Brain microvascular endothelial cell (primary cell): ENCODE results near the gene B3GAT3.
A peak's percentile ranks its signal among the peaks of the same experiment; 100 is the strongest.
"Not testable (repeated sequence)": the region's sequence is repeated elsewhere in the genome, so short reads cannot be mapped to it uniquely, and the experiment has no call there.

Experiments used
- DNase-seq: peaks from one replicate; pipeline ENCODE4 v3.0.0-alpha.2; 2020
- H3K27ac ChIP-seq: fragments of 250-450 bp; sonication (Bioruptor Pico); 2 replicates; pipeline ENCODE4 v1.5.1; 2020; ENCODE audit warnings: mild to moderate bottlenecking, moderate library complexity
- H3K27me3 ChIP-seq: fragments of 250-450 bp; sonication (Bioruptor Pico); replicated peaks from 2 replicates; pipeline ENCODE4 v1.5.1; 2020; ENCODE audit warnings: mild to moderate bottlenecking
- H3K36me3 ChIP-seq: fragments of 250-450 bp; sonication (Bioruptor Pico); replicated peaks from 2 replicates; pipeline ENCODE4 v1.5.1; 2020; ENCODE audit warnings: mild to moderate bottlenecking
- H3K4me3 ChIP-seq: 2 replicates; pipeline ENCODE4 v1.5.1; 2011; ENCODE audit warnings: low read depth, mild to moderate bottlenecking, control low read depth, low read length, moderate library complexity
- CTCF ChIP-seq: IDR thresholded peaks from 2 replicates; pipeline ENCODE4 v1.5.1; 2011; ENCODE audit warnings: low read depth, mild to moderate bottlenecking, moderate library complexity, low read length, control low read depth, inconsistent platforms; ENCODE audit errors: missing control alignments
- in situ Hi-C: cut with HindIII; loops from 2 replicates; pipeline ENCODE4 v1.10.0; 2017; ENCODE audit warnings: low sequenced_read_pairs, low pct_ligation_motif_present

The B3GAT3 gene

GRCh38 chr11:62627713-62628112, 5.9 kb upstream of the B3GAT3 start:
- Histone ChIP-seq H3K27ac (no peak overlapping the region), H3K36me3 (peaks cover 68% of the 10 kb centered on the region), H3K27me3 (no peaks in the 10 kb centered on the region), H3K4me3 (no peak overlapping the region)
- no peak for DNase-seq
- in situ Hi-C loops, result no loop called here
- TF ChIP-seq CTCF, result peak; percentile 24

GRCh38 chr11:62622476-62623089, 797 bp upstream of the B3GAT3 start:
- Histone ChIP-seq H3K4me3 (no peak overlapping the region), H3K36me3 (peaks cover 24% of the 10 kb centered on the region), H3K27me3 (no peaks in the 10 kb centered on the region), H3K27ac (peak overlapping the region; percentile 40)
- TF ChIP-seq CTCF, result no peak
- DNase-seq, result no peak
- in situ Hi-C loops, result no loop called here

- no peak for TF ChIP-seq CTCF
- no peak for DNase-seq
- Histone ChIP-seq H3K36me3 (peaks cover 23% of the 10 kb centered on the region), H3K27ac (peak overlapping the region; percentile 40), H3K27me3 (no peaks in the 10 kb centered on the region), H3K4me3 (peak overlapping the region; percentile 78)
- in situ Hi-C loops, result no loop called here
Measured at GRCh38 chr11:62621027-62621566, 689 bp downstream of the B3GAT3 start.

DNA sequence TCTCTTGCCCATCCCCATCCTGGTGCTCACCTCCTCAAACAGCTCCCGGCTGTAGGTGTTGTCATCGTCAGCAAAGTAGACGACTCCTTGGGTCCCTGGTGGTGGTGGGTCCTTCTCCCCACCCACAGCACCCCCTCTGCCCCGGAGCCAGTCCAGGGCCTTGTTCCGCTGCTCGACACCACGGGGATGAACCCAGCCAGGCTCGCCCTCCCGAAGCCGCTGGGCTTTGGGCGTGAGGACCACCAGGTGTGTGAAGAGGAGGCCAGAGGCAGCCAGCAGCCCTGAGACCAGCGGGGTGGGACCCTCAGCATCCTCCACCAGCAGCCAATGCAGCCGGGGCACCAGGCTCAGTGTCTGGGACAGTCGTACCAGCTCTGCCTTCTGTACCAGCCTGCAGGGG, 4.8 kb downstream of the B3GAT3 start:
- DNase-seq, H3K27me3 ChIP-seq, H3K27ac ChIP-seq, H3K4me3 ChIP-seq, in situ Hi-C loops: not testable (repeated sequence)
- H3K36me3 ChIP-seq, result peaks cover 12% of the 10 kb centered on the region

- in situ Hi-C loops, result no loop called here
- Histone ChIP-seq H3K4me3 (no peak overlapping the region), H3K36me3 (peaks cover 12% of the 10 kb centered on the region), H3K27me3 (no peaks in the 10 kb centered on the region), H3K27ac (no peak overlapping the region)
- no peak for DNase-seq
- TF ChIP-seq CTCF, result no peak
Measured at GRCh38 chr11:62615521-62615920, 6.3 kb downstream of the B3GAT3 start.

GRCh38 chr11:62614275-62614674, 7.5 kb downstream of the B3GAT3 start:
- Histone ChIP-seq H3K36me3 (peaks cover 10% of the 10 kb centered on the region), H3K27me3 (no peaks in the 10 kb centered on the region), H3K4me3 (no peak overlapping the region), H3K27ac (no peak overlapping the region)
- in situ Hi-C loops, result no loop called here
- no peak for TF ChIP-seq CTCF
- DNase-seq, result no peak
